Mesenteric fat pad (tissue), 1 donor: Measurements from ENCODE around the gene PRSS36. TPM values are rescaled to one million over a fixed set of nuclear protein-coding genes. Genes with fewer than 3 reads are reported as not detected.
A peak's percentile ranks its signal among the peaks of the same experiment; 100 is the strongest.

ENCODE experiments used
- DNase-seq: peaks from one replicate; pipeline ENCODE4 v3.0.0-alpha.2; 2020; ENCODE audit warnings: low spot score
- long read RNA-seq: library from polyadenylated mRNA; unstranded; transcript quantifications from one replicate; pipeline ENCODE4 v2.0.0, GENCODE V29; 2020
- total RNA-seq: library from RNA; stranded (reverse); fragmentation: NEBNext Ultra II Directional; extraction: Animal tissue kit (Norgen Biotek cat#: 25700); gene quantifications from one replicate; pipeline ENCODE4 v1.2.1, GENCODE V29; 2021
- donor health status: DM: yes; HTN: yes; CAD: no.

PRSS36 gene
- 9.8 TPM for total RNA-seq
- long read RNA-seq, partial matches to known transcripts, result 13 of 22 reads
- long read RNA-seq, other reads (novel, unspliced or antisense), result 8 of 22 reads

- no peak for DNase-seq
These were observed at the start of gene PRSS36 for GRCh38 chr16:31149894-31150890. Gene PRSS36, minus strand, starts transcription at chr16:31150066. Its CDS starts 31 bp downstream, at chr16:31150035.

- DNase-seq, result no peak
These were observed 49.7 kb upstream of the PRSS36 start for GRCh38 chr16:31199430-31200041.

- no peak for DNase-seq
These were observed 48.5 kb upstream of the PRSS36 start for GRCh38 chr16:31198207-31198882.

- DNase-seq, result peak; percentile 85
These were observed 46.6 kb upstream of the PRSS36 start for GRCh38 chr16:31196324-31197088.

GRCh38 chr16:31195861-31196260 is 46.0 kb upstream of the PRSS36 start:
- peak; percentile 39 for DNase-seq

- no peak for DNase-seq
These were observed 45.0 kb upstream of the PRSS36 start for GRCh38 chr16:31194898-31195297.

GRCh38 chr16:31193874-31194273 is 44.0 kb upstream of the PRSS36 start:
- peak; percentile 41 for DNase-seq

- DNase-seq, result peak; percentile 45
These were observed 43.2 kb upstream of the PRSS36 start for GRCh38 chr16:31192856-31193642.

GRCh38 chr16:31191697-31192428 is 42.0 kb upstream of the PRSS36 start:
- no peak for DNase-seq

GRCh38 chr16:31190818-31191444 is 41.1 kb upstream of the PRSS36 start:
- no peak for DNase-seq

GRCh38 chr16:31190061-31190460 is 40.2 kb upstream of the PRSS36 start:
- DNase-seq, result no peak

GRCh38 chr16:31189412-31189778 is 39.5 kb upstream of the PRSS36 start:
- DNase-seq, result no peak

GRCh38 chr16:31188450-31189411 is 38.9 kb upstream of the PRSS36 start:
- no peak for DNase-seq

- DNase-seq, result no peak
These were observed 37.9 kb upstream of the PRSS36 start for GRCh38 chr16:31187808-31188189.

- DNase-seq, result no peak
These were observed 37.3 kb upstream of the PRSS36 start for GRCh38 chr16:31186930-31187807.

- no peak for DNase-seq
These were observed 36.3 kb upstream of the PRSS36 start for GRCh38 chr16:31186176-31186575.

- DNase-seq, result no peak
These were observed 35.5 kb upstream of the PRSS36 start for GRCh38 chr16:31185339-31185738.
